ENCODE measurements around the gene PPM1M.

The PPM1M gene

DNA sequence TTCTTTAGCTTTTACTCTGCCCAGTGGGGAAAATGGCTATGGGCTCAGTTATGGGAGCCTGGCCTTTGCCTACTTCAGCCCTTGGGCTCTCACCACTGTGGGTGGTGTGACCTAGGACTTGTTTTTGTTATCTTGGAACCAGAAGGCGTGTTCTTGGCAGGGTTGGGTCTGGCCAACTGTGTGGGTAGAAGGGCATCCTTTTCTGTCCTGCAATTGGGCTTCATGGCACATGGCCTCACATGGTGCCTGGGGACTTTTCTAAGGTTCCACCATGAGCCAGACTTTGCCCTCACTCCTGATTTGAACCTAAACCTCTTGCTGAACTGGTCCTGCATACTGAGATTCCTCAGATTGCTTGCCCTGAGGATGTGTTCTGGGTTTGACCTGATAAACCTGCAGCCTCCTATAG lies 43.8 kb downstream of the PPM1M start:
- H3K4me3 ChIP-seq (ENCODE audit: low read depth, low read length): no peak overlapping the region
- no peak overlapping the region for H3K4me2 ChIP-seq (ENCODE audit: low read length)
- H2AFZ ChIP-seq: no peak overlapping the region
- TF ChIP-seq, protein P1, sequence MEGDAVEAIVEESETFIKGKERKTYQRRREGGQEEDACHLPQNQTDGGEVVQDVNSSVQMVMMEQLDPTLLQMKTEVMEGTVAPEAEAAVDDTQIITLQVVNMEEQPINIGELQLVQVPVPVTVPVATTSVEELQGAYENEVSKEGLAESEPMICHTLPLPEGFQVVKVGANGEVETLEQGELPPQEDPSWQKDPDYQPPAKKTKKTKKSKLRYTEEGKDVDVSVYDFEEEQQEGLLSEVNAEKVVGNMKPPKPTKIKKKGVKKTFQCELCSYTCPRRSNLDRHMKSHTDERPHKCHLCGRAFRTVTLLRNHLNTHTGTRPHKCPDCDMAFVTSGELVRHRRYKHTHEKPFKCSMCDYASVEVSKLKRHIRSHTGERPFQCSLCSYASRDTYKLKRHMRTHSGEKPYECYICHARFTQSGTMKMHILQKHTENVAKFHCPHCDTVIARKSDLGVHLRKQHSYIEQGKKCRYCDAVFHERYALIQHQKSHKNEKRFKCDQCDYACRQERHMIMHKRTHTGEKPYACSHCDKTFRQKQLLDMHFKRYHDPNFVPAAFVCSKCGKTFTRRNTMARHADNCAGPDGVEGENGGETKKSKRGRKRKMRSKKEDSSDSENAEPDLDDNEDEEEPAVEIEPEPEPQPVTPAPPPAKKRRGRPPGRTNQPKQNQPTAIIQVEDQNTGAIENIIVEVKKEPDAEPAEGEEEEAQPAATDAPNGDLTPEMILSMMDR (IDR thresholded peaks at IDR 0.05): no peak
- peaks cover 4% of the 10 kb centered on the region for H3K4me1 ChIP-seq
- no peaks in the 10 kb centered on the region for H3K27me3 ChIP-seq (ENCODE audit: control insufficient read depth, insufficient read depth, low read length)
- no peaks in the 10 kb centered on the region for H3K79me2 ChIP-seq
- no peaks in the 10 kb centered on the region for H3K36me3 ChIP-seq (ENCODE audit: control insufficient read depth, insufficient read depth, low read length)
- no peak overlapping the region for H3K27ac ChIP-seq
- no peak overlapping the region for H3K9ac ChIP-seq
- no peaks in the 10 kb centered on the region for H3K9me3 ChIP-seq (ENCODE audit: control insufficient read depth, low read length)

DNA sequence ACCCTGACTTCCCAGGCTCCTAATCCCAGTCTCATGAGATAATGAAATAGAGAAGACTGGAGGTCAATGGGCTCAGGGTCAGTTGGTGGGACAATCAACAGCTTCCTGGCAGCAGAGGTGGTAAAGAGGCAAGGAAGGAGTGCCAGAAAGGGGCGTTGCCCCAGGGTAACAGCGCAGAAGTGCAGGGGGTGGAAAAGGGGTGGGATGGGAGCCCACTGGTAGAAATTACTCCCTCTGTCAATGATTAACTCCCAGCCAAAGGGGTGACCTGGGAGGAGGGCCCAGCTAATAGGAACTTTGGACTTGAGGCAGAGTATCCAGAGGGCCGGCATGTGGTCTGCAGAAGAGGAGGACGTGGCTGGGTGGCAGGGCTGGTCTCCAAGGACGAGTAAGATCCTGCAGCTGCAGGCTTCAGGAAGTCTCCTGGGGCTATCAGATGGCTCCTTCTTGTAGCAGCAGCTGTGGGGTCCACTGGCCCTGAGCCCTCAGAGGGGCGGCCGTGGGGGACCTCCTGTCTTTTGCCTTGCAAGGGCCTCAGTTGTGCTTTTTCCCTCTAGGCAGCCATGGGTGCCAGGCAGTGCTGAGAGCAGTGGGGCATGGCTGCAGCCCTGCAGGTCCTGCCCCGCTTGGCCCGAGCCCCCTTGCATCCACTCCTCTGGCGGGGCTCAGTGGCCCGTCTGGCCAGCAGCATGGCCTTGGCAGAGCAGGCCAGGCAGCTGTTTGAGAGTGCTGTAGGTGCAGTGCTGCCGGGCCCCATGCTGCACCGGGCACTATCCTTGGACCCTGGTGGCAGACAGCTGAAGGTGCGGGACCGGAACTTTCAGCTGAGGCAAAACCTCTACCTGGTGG lies 44.4 kb downstream of the PPM1M start:
- TF ChIP-seq, protein P1 (IDR thresholded peaks at IDR 0.05): no peak
- no peaks in the 10 kb centered on the region for H3K79me2 ChIP-seq
- H3K4me3 ChIP-seq (ENCODE audit: low read depth, low read length): no peak overlapping the region
- no peaks in the 10 kb centered on the region for H3K27me3 ChIP-seq (ENCODE audit: control insufficient read depth, insufficient read depth, low read length)
- H3K9me3 ChIP-seq (ENCODE audit: control insufficient read depth, low read length): no peaks in the 10 kb centered on the region
- no peak overlapping the region for H3K9ac ChIP-seq
- H3K36me3 ChIP-seq (ENCODE audit: control insufficient read depth, insufficient read depth, low read length): no peaks in the 10 kb centered on the region
- no peak overlapping the region for H3K27ac ChIP-seq
- no peak overlapping the region for H3K4me2 ChIP-seq (ENCODE audit: low read length)
- H3K4me1 ChIP-seq: peaks cover 4% of the 10 kb centered on the region
- no peak overlapping the region for H2AFZ ChIP-seq

DNA sequence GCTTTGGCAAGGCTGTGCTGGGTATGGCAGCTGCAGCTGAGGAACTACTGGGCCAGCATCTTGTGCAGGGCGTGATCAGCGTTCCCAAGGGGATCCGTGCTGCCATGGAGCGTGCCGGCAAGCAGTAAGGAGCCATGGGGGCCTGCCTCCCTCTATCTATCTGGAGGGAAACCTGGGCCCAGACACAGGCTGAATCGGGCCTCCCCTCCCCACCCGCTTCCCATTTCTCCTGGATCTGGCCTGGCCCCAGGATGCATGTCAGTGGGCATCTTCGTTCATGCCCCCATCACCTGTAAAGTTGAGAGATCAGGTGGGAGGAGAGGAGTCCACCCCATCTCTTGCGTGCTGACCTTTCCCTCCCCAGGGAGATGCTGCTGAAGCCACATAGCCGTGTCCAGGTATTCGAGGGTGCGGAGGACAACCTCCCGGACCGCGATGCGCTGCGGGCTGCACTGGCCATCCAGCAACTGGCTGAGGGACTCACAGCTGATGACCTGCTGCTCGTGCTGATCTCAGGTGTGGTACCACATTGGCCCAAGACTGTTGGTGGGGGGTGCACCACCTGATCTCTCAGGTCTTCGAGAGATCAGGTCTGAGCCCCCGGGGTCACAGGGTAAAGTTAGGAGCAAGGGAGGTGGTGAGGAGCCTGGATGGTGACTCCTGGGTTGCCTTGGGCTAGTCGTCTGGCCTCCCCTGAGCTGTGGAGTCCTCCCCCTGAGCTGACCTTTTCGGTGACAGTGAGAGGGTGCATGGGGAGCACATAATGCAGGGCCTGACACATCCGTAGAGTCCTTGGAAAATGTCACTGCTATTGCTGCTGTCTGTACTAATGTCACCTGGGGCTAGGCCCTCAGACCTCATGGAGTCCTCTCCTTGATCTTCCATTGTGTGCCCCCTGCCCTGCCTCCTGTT lies 45.3 kb downstream of the PPM1M start:
- H3K9ac ChIP-seq: no peak overlapping the region
- peaks cover 4% of the 10 kb centered on the region for H3K4me1 ChIP-seq
- H3K4me3 ChIP-seq (ENCODE audit: low read depth, low read length): no peak overlapping the region
- no peak overlapping the region for H3K4me2 ChIP-seq (ENCODE audit: low read length)
- H2AFZ ChIP-seq: no peak overlapping the region
- H3K9me3 ChIP-seq (ENCODE audit: control insufficient read depth, low read length): no peaks in the 10 kb centered on the region
- TF ChIP-seq, protein P1 (IDR thresholded peaks at IDR 0.05): no peak
- H3K36me3 ChIP-seq (ENCODE audit: control insufficient read depth, insufficient read depth, low read length): no peaks in the 10 kb centered on the region
- no peak overlapping the region for H3K27ac ChIP-seq
- H3K27me3 ChIP-seq (ENCODE audit: control insufficient read depth, insufficient read depth, low read length): no peaks in the 10 kb centered on the region
- no peaks in the 10 kb centered on the region for H3K79me2 ChIP-seq

DNA sequence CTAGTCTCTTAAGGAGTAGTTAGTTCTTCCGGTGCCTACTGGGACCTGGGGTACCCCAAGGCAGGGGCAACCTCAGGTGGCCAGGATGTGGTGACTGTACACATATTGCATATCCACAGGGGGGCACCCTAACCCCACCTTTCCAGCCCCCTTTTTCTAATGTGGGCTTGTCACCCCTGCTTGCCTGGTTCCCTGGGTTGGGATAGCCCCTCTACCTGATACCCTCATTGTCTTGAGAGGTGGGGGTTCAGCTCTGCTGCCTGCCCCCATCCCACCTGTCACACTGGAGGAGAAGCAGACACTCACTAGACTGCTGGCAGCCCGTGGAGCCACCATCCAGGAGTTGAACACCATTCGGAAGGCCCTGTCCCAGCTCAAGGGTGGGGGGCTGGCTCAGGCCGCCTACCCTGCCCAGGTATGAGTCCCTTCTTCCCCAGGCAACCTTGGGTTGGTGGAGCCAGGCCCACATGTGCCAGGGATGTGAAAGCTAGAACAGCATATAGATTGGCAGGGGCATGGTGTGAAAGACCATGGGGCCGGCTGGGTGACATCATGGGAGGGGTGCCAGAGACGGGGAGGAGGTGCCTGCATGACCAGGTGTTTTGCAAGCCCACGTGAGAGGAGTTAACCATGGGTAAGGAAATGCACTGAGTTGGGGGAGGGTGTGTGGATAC lies 46.1 kb downstream of the PPM1M start:
- Histone ChIP-seq H3K79me2 (no peaks in the 10 kb centered on the region), H3K27ac (no peak overlapping the region), H3K27me3 (ENCODE audit: control insufficient read depth, insufficient read depth, low read length) (no peaks in the 10 kb centered on the region), H3K36me3 (ENCODE audit: control insufficient read depth, insufficient read depth, low read length) (no peaks in the 10 kb centered on the region), H3K9ac (no peak overlapping the region), H3K9me3 (ENCODE audit: control insufficient read depth, low read length) (no peaks in the 10 kb centered on the region), H3K4me1 (peaks cover 4% of the 10 kb centered on the region), H2AFZ (no peak overlapping the region), H3K4me3 (ENCODE audit: low read depth, low read length) (no peak overlapping the region), H3K4me2 (ENCODE audit: low read length) (no peak overlapping the region)
- TF ChIP-seq, protein P1 (IDR thresholded peaks at IDR 0.05): peak; percentile 26

Measured in parathyroid adenoma (tissue), 2 donors.